HCT116 (cell line): ENCODE results near the gene CNDP2. TPM values are rescaled to one million over a fixed set of nuclear protein-coding genes. Genes with fewer than 3 reads are reported as not detected.

Experiments used
- ATAC-seq: fragments of 200-7000 bp; cut with Tn5 transposase; 2 replicates; pipeline ENCODE4 v1.9.1; 2020; ENCODE audit warnings: mild to moderate bottlenecking, moderate library complexity
- BruUV-seq: library from RNA; stranded (reverse); fragments of 400-500 nt; replicated peaks from 2 replicates; lab custom pipeline; 2021; lab: Mats Ljungman, UMichigan
- CTCF ChIA-PET: fragments of 300-600 bp; sonication (Branson Sonifier 250); formaldehyde crosslinking; loops from one replicate; lab custom pipeline; 2021; ENCODE audit warnings: antibody characterized with exemption; lab: Charles Lee
- POLR2A ChIA-PET: fragments of 300-600, 350-600 bp; sonication (Branson Sonifier 250); formaldehyde crosslinking; loops from one replicate; lab custom pipeline; 2021; ENCODE audit warnings: antibody characterized with exemption; lab: Charles Lee
- RAD21 ChIA-PET, 2 experiments: fragments of 300-600 bp; sonication (Branson Sonifier 250); formaldehyde crosslinking; loops; one replicate each; lab custom pipeline; 2023; ENCODE audit warnings: low total read pairs in 2 of 2; ENCODE audit not compliant: uncharacterized antibody in 2 of 2, unreplicated experiment in 2 of 2, low non-redundant PET in 1 of 2; lab: Charles Lee
- DNase-seq: peaks from one replicate; pipeline ENCODE4 v3.0.0-alpha.2; 2010; ENCODE audit warnings: low read depth, low spot score
- H2AFZ ChIP-seq: fragments of 200-600 bp; shearing (Covaris generic), sonication (generic); 2 replicates; pipeline ENCODE4 v1.6.1; 2017; ENCODE audit warnings: low read depth, mixed run types, mixed read lengths, antibody characterized with exemption, low read length; ENCODE audit not compliant: poor library complexity, severe bottlenecking
- H3K27ac ChIP-seq: 2 replicates; pipeline ENCODE4 v1.5.1; 2012; ENCODE audit warnings: low read depth, low read length
- H3K27me3 ChIP-seq: fragments of 200-600 bp; sonication (generic); 2 replicates; pipeline ENCODE4 v1.6.1; 2016; ENCODE audit warnings: mixed run types, low read length, mixed read lengths; ENCODE audit not compliant: insufficient read depth
- H3K36me3 ChIP-seq, 2 experiments: fragments of 200-500 bp in 1 of 2; fragments of 200-600 bp in 1 of 2; sonication (Bioruptor generic) in 1 of 2; sonication (generic) in 1 of 2; 2 replicates each; pipeline versions ENCODE4 v1.5.1 to v1.6.1; 2014 to 2016; ENCODE audit warnings: low read length in 2 of 2, inconsistent platforms in 1 of 2, mixed read lengths in 1 of 2, mixed run types in 1 of 2; ENCODE audit not compliant: insufficient read depth in 2 of 2, control insufficient read depth in 1 of 2
- H3K4me1 ChIP-seq, 2 experiments: fragments of 200-600 bp in 1 of 2; sonication (generic) in 1 of 2; 2 replicates each; pipeline versions ENCODE4 v1.5.1 to v1.6.1; 2012 to 2017; ENCODE audit warnings: low read length in 2 of 2, inconsistent platforms in 1 of 2, mild to moderate bottlenecking in 1 of 2, mixed read lengths in 1 of 2, mixed run types in 1 of 2, moderate library complexity in 1 of 2; ENCODE audit not compliant: insufficient read depth in 2 of 2, control insufficient read depth in 1 of 2
- H3K4me2 ChIP-seq: fragments of 200-600 bp; sonication (generic); 2 replicates; pipeline ENCODE4 v1.6.1; 2017; ENCODE audit warnings: mixed run types, low read length, mixed read lengths
- H3K4me3 ChIP-seq, 2 experiments: fragments of 200-600 bp in 1 of 2; sonication (generic) in 1 of 2; replicated peaks in 1 of 2; 2 replicates each; pipeline ENCODE4 v1.5.1; 2011 to 2016; ENCODE audit warnings: low read length in 2 of 2, control low read depth in 1 of 2, low read depth in 1 of 2, mild to moderate bottlenecking in 1 of 2, mixed read lengths in 1 of 2, mixed run types in 1 of 2
- H3K79me2 ChIP-seq: fragments of 200-600 bp; sonication (generic); 2 replicates; pipeline ENCODE4 v1.6.1; 2017; ENCODE audit warnings: mild to moderate bottlenecking, mixed run types, low read length, moderate library complexity, mixed read lengths; ENCODE audit not compliant: insufficient read depth
- H3K9ac ChIP-seq: fragments of 200-600 bp; sonication (generic); 2 replicates; pipeline ENCODE4 v1.6.1; 2016; ENCODE audit warnings: low read length, mixed read lengths
- H3K9me2 ChIP-seq: fragments of 200-600 bp; sonication (generic), shearing (Covaris generic); 2 replicates; pipeline ENCODE4 v1.6.1; 2017; ENCODE audit warnings: mixed run types, mild to moderate bottlenecking, moderate library complexity; ENCODE audit not compliant: insufficient read depth
- H3K9me3 ChIP-seq, 2 experiments: fragments of 200-500 bp in 1 of 2; fragments of 200-600 bp in 1 of 2; sonication (Bioruptor generic) in 1 of 2; sonication (generic) in 1 of 2; 2 replicates each; pipeline ENCODE4 v1.6.1; 2014 to 2017; ENCODE audit warnings: low read length in 2 of 2, mixed read lengths in 2 of 2, inconsistent platforms in 1 of 2, low read depth in 1 of 2, mild to moderate bottlenecking in 1 of 2, mixed run types in 1 of 2, moderate library complexity in 1 of 2; ENCODE audit not compliant: control insufficient read depth in 1 of 2, insufficient read depth in 1 of 2
- H4K20me1 ChIP-seq: fragments of 200-600 bp; sonication (generic), shearing (Covaris generic); 2 replicates; pipeline ENCODE4 v1.6.1; 2017; ENCODE audit warnings: mixed run types, mild to moderate bottlenecking, moderate library complexity; ENCODE audit not compliant: insufficient read depth
- CBX3 ChIP-seq: IDR thresholded peaks from 2 replicates; pipeline ENCODE4 v1.6.1; 2012; ENCODE audit warnings: low read depth
- CEBPB ChIP-seq: IDR thresholded peaks from 2 replicates; pipeline ENCODE4 v1.6.1; 2012; ENCODE audit warnings: low read depth
- EGR1 ChIP-seq: IDR thresholded peaks from 2 replicates; pipeline ENCODE4 v1.6.1; 2012; ENCODE audit warnings: low read depth
- EZH2 ChIP-seq: fragments of 200-600 bp; sonication (generic); IDR thresholded peaks from 2 replicates; pipeline ENCODE4 v1.6.1; 2017; ENCODE audit warnings: antibody characterized with exemption, mixed run types
- EZH2phosphoT487 ChIP-seq: fragments of 200-600 bp; IDR thresholded peaks from 2 replicates; pipeline ENCODE4 v1.6.1; 2018; ENCODE audit warnings: antibody characterized with exemption, borderline replicate concordance
- FOSL1 ChIP-seq: IDR thresholded peaks from 2 replicates; pipeline ENCODE4 v1.6.1; 2012; ENCODE audit warnings: low read depth
- JUND ChIP-seq: IDR thresholded peaks from 2 replicates; pipeline ENCODE4 v1.6.1; 2012
- POLR2A ChIP-seq: IDR thresholded peaks from 2 replicates; pipeline ENCODE4 v1.7.0; 2011; ENCODE audit warnings: borderline replicate concordance; ENCODE audit not compliant: insufficient read depth, insufficient read length; ENCODE audit errors: extremely low read depth
- POLR2AphosphoS5 ChIP-seq: IDR thresholded peaks from 2 replicates; pipeline ENCODE4 v1.6.1; 2011; ENCODE audit warnings: mild to moderate bottlenecking, low read depth, low read length, moderate library complexity
- RAD21 ChIP-seq: IDR thresholded peaks from 2 replicates; pipeline ENCODE4 v1.6.1; 2012; ENCODE audit warnings: low read depth, mild to moderate bottlenecking
- SIN3A ChIP-seq: IDR thresholded peaks from 2 replicates; pipeline ENCODE4 v1.6.1; 2012; ENCODE audit warnings: low read depth
- TCF7L2 ChIP-seq: IDR thresholded peaks from 2 replicates; pipeline ENCODE4 v1.7.0; 2011; ENCODE audit warnings: borderline replicate concordance, inconsistent platforms; ENCODE audit not compliant: insufficient read depth, insufficient read length; ENCODE audit errors: extremely low read depth
- YY1 ChIP-seq: IDR thresholded peaks from 2 replicates; pipeline ENCODE4 v1.6.1; 2011; ENCODE audit warnings: low read length, low read depth, moderate library complexity, mild to moderate bottlenecking; ENCODE audit not compliant: insufficient replicate concordance; ENCODE audit errors: extremely low read depth
- ZFX ChIP-seq: fragments of 450-650 bp; IDR thresholded peaks from 2 replicates; pipeline ENCODE4 v1.6.1; 2017
- ZNF274 ChIP-seq: fragments of 200-500 bp; sonication (Bioruptor generic); IDR thresholded peaks from 2 replicates; pipeline ENCODE4 v1.6.1; 2014; ENCODE audit warnings: mild to moderate bottlenecking, low read depth, low read length, inconsistent platforms
- intact Hi-C: fragments of 100-400 bp; cut with micrococcal nuclease; formaldehyde crosslinking; loops from 2 replicates; pipeline ENCODE4 v1.10.0; 2022
- total RNA-seq: library from RNA; stranded (reverse); gene quantifications from one replicate; pipeline ENCODE4 v1.2.1, GENCODE V29; 2021; ENCODE audit not compliant: unreplicated experiment
- TF ChIP-seq, protein P1 (sequence below): IDR thresholded peaks from 2 replicates; pipeline ENCODE4 v1.6.1; 2012
- TF ChIP-seq, protein P2 (sequence below), 3 experiments: fragments of 200-600 bp in 1 of 3; sonication (generic) in 1 of 3; IDR thresholded peaks in 2 of 3; conservative IDR thresholded peaks in 1 of 3; 2 replicates each; pipeline ENCODE4 v1.5.1; 2012 to 2017; ENCODE audit warnings: low read depth in 2 of 3, low read length in 2 of 3, antibody characterized with exemption in 1 of 3, borderline replicate concordance in 1 of 3, control low read depth in 1 of 3, mild to moderate bottlenecking in 1 of 3, mixed read lengths in 1 of 3, mixed run types in 1 of 3, moderate library complexity in 1 of 3; ENCODE audit not compliant: insufficient read depth in 1 of 3
- TF ChIP-seq, protein P3 (sequence below): IDR thresholded peaks from 2 replicates; pipeline ENCODE4 v1.6.1; 2012
- TF ChIP-seq, protein P4 (sequence below): IDR thresholded peaks from 2 replicates; pipeline ENCODE4 v1.6.1; 2012; ENCODE audit warnings: low read depth

Gene CNDP2
- total RNA-seq, 1 experiment from 2014 or later: 112 TPM

GRCh38 chr18:74547860-74548259 is 51.7 kb downstream of the CNDP2 start:
- Histone ChIP-seq H3K4me2 (no peak overlapping the region), H3K36me3 (no peaks in the 10 kb centered on the region), H3K79me2 (no peaks in the 10 kb centered on the region), H2AFZ (no peak overlapping the region), H3K9ac (no peak overlapping the region), H4K20me1 (no peaks in the 10 kb centered on the region), H3K27me3 (no peaks in the 10 kb centered on the region), H3K27ac (no peak overlapping the region), H3K4me1 (no peaks in the 10 kb centered on the region)
- no peak for DNase-seq
- intact Hi-C loops: no loop called here
- CTCF ChIA-PET: no interaction called here
- no peak for TF ChIP-seq POLR2A
- no peak for TF ChIP-seq ZFX
- no peak for TF ChIP-seq JUND
- no peak for TF ChIP-seq EGR1
- no peak for TF ChIP-seq EZH2phosphoT487
- TF ChIP-seq SIN3A: no peak
- TF ChIP-seq YY1: no peak
- TF ChIP-seq CBX3: no peak
- no peak for TF ChIP-seq EZH2
- TF ChIP-seq, protein P1, sequence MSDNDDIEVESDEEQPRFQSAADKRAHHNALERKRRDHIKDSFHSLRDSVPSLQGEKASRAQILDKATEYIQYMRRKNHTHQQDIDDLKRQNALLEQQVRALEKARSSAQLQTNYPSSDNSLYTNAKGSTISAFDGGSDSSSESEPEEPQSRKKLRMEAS: no peak
- no peak for TF ChIP-seq CEBPB
- TF ChIP-seq TCF7L2: no peak
- TF ChIP-seq, protein P2, sequence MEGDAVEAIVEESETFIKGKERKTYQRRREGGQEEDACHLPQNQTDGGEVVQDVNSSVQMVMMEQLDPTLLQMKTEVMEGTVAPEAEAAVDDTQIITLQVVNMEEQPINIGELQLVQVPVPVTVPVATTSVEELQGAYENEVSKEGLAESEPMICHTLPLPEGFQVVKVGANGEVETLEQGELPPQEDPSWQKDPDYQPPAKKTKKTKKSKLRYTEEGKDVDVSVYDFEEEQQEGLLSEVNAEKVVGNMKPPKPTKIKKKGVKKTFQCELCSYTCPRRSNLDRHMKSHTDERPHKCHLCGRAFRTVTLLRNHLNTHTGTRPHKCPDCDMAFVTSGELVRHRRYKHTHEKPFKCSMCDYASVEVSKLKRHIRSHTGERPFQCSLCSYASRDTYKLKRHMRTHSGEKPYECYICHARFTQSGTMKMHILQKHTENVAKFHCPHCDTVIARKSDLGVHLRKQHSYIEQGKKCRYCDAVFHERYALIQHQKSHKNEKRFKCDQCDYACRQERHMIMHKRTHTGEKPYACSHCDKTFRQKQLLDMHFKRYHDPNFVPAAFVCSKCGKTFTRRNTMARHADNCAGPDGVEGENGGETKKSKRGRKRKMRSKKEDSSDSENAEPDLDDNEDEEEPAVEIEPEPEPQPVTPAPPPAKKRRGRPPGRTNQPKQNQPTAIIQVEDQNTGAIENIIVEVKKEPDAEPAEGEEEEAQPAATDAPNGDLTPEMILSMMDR (IDR thresholded peaks at IDR 0.05 in 2 of 3, conservative IDR thresholded peaks at IDR 0.05 in 1 of 3; ENCODE audit: borderline replicate concordance in 1 of 3, insufficient read depth in 1 of 3, low read depth in 2 of 3, low read length in 2 of 3): no peak
- no peak for TF ChIP-seq FOSL1
- no peak for TF ChIP-seq ZNF274
- TF ChIP-seq POLR2AphosphoS5: no peak
- TF ChIP-seq, protein P3, sequence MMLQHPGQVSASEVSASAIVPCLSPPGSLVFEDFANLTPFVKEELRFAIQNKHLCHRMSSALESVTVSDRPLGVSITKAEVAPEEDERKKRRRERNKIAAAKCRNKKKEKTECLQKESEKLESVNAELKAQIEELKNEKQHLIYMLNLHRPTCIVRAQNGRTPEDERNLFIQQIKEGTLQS: no peak
- TF ChIP-seq RAD21: no peak
- TF ChIP-seq, protein P4, sequence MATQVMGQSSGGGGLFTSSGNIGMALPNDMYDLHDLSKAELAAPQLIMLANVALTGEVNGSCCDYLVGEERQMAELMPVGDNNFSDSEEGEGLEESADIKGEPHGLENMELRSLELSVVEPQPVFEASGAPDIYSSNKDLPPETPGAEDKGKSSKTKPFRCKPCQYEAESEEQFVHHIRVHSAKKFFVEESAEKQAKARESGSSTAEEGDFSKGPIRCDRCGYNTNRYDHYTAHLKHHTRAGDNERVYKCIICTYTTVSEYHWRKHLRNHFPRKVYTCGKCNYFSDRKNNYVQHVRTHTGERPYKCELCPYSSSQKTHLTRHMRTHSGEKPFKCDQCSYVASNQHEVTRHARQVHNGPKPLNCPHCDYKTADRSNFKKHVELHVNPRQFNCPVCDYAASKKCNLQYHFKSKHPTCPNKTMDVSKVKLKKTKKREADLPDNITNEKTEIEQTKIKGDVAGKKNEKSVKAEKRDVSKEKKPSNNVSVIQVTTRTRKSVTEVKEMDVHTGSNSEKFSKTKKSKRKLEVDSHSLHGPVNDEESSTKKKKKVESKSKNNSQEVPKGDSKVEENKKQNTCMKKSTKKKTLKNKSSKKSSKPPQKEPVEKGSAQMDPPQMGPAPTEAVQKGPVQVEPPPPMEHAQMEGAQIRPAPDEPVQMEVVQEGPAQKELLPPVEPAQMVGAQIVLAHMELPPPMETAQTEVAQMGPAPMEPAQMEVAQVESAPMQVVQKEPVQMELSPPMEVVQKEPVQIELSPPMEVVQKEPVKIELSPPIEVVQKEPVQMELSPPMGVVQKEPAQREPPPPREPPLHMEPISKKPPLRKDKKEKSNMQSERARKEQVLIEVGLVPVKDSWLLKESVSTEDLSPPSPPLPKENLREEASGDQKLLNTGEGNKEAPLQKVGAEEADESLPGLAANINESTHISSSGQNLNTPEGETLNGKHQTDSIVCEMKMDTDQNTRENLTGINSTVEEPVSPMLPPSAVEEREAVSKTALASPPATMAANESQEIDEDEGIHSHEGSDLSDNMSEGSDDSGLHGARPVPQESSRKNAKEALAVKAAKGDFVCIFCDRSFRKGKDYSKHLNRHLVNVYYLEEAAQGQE: no peak
- TF ChIP-seq, all 23 proteins: peak for 0
- ATAC-seq: no peak
- Histone ChIP-seq H3K9me2 (no peaks in the 10 kb centered on the region), H3K4me3 (no peak overlapping the region), H3K9me3 (peaks cover 0 to 6% of the 10 kb centered on the region in 2 experiments; a peak in 1 of 4 replicates)
- RAD21 ChIA-PET: no interaction called here
- POLR2A ChIA-PET: no interaction called here
- no TSS peak for BruUV-seq
